Measurements from ENCODE around the gene TENM3.

DNA sequence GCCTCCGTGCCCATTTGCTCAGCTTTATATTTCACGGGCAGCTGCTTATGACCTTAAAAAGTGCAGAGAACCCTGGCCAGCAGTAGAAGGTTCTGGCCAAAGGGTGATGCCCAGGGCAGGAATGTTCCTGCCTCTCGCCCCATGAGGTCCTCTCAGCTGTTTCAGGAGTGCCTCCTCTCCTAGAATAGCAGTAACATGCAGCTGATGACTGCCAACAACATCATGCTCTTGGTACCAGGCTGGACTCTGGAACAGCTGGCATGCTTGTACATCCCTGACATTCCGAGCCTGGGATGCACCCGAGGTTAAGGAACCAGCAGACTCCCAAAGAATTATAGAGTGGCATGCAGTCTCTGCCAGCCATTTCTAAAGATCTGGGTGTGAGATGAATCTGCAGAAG is 11.7 kb upstream of the TENM3 start:
- TF ChIP-seq CTCF (IDR thresholded peaks at IDR 0.05; ENCODE audit: low read depth, low read length, poor library complexity, severe bottlenecking) = no peak
- TF ChIP-seq EZH2phosphoT487 (IDR thresholded peaks at IDR 0.05; ENCODE audit: borderline replicate concordance, low read length) = no peak
